NCI-H748 treated with DMSO at 0.1 percent for 48 hours (cell line): ENCODE measurements around the gene TMSB4X.
"Not testable (repeated sequence)": the region's sequence is repeated elsewhere in the genome, so short reads cannot be mapped to it uniquely, and the experiment has no call there.

Source experiments
- DNase-seq: peaks from one replicate; lab custom pipeline; 2025; lab: John Stamatoyannopoulos, UW

TMSB4X gene

DNA sequence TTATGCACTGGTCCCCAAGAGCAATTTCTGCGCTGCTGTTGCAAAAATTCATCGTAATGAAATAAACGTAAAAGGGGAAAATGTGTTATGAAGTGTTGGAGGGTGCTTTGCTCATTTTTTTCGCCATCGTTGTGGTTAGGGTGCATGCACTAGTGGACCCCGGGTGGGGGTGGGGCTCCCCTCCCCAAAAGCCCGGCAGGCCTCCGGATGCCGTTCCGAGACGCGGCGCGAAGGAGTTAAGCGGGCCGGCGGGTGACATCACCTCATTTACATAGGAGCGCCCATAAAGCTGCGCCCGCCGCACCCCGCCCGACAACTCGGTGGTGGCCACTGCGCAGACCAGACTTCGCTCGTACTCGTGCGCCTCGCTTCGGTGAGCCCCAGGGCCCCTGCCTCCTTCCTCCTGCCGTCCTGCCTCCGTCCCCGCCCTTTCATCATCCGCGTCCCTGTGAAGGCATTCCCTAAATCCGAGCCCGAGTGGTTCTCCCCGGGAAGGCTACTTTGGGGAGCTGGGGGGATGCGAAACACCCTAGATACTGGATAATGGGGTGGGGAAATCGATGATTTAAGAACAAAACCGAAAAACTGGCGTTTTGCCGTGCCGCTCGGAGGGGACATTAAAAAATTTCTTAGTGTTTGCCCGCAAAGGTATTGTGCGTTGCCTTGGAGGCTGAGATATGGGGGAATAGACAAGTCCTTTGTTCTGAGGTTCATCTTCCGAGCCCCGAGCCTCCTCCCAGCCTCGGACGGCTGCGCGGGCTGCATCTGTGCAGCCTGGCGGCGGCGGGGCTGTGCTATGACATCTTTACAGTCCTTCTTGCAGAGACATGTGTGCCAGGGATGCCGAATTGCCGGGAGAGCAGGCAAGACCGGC, at the start of gene TMSB4X:
TSS of gene TMSB4X (plus strand) at position 315 of the 874 bp plus-strand sequence.
- DNase-seq = peak; percentile 85

DNA sequence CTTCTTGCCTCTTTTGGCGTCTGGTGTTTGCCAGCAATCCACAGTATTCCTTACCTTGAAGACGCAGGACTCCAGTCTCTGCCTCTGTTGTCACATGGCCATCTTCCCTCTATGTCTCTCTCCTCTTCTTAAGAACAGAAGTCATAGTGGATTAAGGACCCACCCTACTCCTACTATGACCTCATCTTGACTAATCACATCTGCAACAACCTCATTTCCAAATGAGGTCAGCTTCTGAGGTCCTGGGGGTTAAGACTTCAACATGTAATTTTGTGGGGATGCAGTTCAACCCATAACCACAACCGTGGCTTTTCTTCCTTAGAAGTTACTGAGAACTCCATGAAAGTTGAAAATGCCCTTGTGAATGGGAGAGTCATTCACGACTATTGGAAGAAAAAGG, 45.2 kb upstream of the TMSB4X start:
- no peak for DNase-seq

DNA sequence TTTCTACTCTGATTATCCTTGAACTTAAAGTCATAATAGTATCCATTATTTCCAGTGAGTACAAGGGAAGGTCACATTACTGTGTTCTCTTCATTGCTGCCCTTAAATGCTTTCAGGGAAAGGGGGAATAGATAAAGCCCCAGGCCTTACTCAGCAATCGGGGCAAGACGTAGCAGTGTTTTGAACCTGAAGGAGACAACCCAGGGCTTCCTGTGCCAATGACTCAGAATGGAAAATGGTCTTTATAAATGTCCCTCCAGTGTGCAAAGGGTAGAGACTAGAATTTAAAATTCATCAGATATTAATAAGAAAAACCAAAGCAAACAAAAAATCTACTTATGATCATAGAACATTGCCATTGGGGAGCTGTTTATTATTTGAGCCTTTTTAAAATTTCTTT, 44.8 kb upstream of the TMSB4X start:
- no peak for DNase-seq

DNA sequence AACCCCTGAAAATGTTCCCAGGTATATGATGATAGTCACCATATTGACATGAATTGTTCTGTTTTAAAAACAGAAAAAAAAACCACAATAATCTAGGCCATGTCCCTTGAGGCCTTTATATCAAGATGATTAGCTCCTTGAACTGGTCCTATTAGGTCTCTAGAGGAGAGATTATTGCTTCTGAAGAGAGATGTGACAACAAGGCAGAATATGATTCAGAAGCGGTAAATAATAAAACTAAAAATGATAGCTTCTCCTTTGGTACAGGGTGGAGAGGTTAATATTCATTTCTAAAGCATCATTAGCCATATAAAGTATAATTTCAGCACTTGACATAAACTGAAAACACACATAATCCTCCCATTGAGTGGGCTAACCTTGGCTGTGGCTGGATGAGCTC, 42.7 kb upstream of the TMSB4X start:
- no peak for DNase-seq

DNA sequence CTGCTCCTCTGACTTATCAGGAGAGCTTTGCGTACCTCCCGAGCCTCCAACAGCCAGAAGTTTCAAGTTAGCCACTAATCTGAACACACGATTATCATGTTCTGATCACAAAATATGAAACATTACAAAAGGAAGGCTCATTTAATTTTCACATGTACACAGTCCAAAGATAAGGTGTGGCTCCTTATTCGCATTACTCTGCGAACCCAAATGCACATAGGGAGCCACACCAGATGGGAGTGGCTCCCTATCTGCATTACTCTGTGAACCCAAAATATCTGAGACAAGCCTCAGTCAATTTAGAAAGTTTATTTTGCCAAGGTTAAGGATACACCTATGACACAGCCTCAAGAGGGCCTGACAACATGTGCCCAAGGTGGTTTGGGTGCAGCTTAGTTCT, 40.1 kb upstream of the TMSB4X start:
- no peak for DNase-seq

DNA sequence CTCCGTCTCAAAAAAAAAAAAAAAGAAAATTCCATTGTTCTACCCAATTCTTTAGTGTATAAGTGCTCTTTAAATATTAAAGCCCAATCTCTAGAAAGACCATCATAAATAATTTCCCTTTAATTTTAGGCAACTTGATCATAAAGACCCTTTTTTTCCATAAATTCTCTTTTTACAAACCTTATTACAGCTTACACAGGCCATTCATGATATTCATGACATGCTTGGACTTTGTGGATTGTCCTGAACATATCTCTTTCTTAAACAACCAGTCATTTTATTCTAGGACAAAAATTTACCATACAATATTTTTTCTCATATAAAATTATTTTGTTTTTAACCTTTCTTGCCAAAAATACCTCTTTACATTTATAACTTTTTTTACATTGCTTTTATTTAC, 38.0 kb upstream of the TMSB4X start:
- no peak for DNase-seq

DNA sequence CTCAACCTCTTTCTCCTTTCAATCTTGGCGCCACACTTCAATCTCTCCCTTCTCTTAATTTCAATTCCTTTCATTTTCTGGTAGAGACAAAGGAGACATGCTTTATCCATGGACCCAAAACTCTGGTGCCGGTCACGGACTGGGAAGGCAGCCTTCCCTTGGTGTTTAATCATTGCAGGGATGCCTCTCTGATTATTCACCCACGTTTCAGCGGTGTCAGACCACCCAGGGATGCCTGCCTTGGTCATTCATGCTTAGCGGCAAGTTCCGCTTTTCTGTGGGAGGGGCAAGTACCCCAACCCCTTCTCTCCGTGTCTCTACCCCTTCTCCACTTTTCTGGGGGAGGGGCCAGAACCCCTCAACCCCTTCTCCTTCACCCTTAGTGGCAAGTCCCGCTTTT, 34.4 kb upstream of the TMSB4X start:
- DNase-seq = not testable (repeated sequence)

DNA sequence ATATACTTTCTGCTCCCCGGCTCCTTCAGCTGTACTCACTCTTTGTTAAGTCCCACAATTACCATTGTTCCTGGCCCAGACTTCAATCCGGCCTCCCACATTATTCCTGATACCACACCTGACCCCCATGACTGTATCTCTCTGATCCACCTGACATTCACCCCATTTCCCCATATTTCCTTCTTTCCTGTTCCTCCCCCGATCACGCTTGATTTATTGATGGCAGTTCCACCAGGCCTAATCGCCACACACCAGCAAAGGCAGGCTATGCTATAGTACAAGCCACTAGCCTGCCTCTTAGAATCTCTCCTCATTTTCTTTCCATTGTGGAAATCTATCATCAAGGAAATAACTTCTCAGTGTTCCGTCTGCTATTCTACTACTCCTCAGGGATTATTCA, 31.3 kb upstream of the TMSB4X start:
- not testable (repeated sequence) for DNase-seq

DNA sequence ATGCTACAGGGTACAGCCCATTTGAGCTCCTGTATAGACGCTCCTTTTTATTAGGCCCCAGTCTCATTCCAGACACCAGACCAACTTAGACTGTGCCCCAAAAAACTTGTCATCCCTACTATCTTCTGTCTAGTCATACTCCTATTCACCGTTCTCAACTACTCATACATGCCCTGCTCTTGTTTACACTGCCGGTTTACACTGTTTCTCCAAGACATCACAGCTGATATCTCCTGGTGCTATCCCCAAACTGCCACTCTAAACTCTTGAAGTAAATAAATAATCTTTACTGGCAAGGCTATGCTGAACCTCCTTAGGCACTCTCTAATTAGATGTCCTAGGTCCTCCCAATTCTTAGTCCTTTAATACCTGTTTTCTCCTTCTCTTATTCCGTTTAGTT, 30.5 kb upstream of the TMSB4X start:
- not testable (repeated sequence) for DNase-seq

DNA sequence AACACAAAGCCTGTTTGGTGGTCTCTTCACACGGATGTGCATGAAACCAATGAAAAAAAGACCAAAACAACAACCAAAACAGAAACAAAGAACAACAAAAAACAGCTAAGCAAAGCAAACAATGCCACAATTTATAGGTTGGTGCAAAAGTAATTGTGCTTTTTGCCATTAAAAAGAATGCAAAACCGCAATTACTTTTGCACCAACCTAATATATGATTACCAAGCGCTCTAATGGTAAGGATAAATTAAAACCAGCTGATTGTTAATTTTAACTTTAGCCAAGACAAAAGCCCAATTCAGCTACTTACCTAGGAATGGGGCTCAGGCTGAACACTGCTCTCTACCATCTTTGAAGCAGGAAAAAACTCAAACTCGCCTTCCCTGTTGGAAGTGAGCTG, 29.4 kb upstream of the TMSB4X start:
- no peak for DNase-seq

DNA sequence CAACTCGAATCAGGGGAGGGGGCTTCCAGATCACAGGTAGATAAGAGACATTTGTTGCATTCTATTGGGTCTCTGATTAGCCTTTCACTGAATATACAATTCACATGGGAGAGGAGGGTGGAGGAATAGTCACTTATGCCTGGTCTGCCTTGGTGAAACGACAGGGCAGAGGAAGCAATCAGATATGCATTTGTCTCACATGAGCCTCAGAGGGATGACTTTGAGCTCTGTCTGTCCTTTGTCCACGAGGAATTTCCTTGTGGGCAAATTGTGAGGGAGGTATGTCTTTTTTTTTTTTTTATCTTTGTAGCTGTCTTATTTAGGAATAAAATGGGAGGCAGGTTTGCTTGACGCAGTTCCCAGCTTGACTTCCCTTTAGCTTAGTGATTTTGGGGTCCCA, 28.5 kb upstream of the TMSB4X start:
- no peak for DNase-seq

DNA sequence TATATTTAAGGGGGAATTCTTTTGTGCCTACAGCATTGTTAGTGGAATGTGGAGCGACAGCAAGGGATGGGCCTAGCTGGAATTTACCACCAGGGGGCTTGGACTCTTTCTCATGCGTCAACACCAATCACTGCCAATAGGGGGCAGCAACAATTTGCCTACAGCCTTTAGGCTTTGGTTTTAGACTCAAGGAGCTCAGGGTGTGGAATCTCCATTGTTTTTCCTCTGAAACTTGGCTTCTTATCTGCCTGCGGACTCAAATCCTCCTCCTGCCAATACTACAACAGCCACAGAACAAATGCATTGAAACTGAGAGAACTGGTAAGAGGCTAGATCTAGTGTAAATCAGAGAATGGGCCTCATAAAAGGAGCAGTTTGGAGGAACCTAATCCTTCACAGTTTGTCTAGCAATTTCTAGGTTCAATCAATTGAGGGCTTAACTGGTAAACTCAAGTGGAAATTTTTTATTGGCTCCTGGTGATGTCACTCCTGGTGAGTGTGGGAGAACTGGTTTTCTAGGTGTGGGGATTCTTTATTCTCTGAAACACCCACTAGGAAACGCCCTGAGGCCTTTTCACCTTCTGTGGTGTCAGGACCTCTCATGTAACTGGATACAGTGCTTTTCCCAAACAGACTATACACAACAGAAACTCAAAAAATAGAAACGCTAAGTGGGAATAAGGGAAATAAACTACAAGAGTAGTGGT, 27.9 kb upstream of the TMSB4X start:
- DNase-seq = peak; percentile 93

DNA sequence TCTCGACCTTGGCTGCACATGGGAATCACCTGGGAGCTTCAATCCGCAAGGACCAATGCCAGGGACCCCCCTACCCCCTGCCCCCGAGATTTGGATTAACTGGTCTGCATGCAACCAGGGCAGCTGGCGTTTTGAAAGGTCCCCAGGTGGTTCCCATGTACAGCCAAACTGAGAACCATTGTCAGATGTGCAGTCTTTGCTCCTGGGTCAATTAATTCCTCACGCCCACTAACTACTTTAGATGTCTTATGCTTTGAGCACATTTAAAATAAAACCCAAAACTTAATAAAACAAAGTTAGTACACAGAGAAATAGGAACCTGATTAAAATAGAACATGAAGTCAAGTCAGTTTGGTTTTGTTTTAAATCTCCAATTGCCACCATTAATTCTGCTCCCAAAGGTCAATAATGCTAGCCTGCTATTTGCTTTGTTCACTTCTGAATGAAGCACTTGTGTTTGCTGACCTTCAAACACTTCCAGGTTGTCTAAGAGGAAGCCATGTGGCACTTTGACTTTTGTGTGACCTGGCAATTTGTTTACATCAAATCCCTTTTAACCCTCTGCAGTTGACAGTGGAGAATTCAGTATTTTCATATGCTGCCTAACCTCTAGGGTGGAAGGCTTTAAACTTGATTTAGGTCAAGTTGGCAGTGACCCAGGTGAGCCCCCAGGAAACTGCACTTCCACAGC, 27.2 kb upstream of the TMSB4X start:
- peak; percentile 48 for DNase-seq

DNA sequence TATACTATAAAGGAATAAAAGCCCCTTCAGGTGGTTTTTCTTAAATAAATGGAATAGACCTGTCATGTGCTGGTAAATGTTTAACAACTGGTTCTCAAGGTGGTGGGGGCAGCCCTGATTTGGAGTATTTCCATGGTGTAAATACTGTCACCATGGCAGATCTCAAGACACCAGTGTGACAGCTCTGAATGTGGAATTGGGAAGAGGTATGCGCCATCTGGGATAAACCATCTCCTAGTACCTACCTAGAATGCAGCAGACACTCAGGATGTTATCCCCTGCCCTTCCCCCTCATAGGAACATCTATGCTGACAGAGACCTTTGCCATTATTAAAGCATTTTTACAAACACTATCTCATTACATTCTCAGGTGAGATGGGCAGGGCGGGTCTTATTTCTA, 26.4 kb upstream of the TMSB4X start:
- DNase-seq = no peak

DNA sequence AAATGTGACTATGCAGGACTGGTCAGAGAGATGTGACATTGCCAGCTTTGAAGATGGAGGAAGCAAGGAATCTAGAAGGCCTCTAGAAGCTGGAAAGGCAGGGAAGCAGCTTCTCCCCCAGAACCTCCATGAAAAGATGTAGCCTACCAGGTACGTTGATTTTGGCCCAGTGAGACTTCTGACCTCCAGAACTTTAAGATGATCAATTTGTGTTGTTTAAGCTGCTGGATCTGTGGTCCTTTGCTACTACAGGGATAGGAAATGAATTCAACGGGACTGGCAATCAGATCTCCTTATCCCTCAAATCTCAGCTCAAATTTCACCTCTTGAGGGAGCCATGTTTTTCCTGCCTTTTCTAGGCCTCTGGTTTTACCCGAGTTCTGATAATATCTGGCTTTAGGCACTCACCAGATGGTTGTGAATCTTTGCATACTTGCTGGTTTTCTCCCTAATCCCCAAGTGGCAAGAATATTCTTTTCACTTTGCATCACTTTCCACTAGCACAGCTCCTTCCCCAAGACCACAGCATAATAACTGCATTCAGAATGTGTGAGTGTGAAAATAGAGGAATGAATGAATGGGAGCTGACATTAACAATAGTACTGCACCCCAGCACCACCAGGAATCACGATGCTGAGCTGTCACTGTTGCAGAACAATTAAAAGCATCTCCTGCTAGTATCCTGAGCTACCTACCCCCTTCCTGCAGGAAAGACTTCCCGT, 25.5 kb upstream of the TMSB4X start:
- DNase-seq = no peak

DNA sequence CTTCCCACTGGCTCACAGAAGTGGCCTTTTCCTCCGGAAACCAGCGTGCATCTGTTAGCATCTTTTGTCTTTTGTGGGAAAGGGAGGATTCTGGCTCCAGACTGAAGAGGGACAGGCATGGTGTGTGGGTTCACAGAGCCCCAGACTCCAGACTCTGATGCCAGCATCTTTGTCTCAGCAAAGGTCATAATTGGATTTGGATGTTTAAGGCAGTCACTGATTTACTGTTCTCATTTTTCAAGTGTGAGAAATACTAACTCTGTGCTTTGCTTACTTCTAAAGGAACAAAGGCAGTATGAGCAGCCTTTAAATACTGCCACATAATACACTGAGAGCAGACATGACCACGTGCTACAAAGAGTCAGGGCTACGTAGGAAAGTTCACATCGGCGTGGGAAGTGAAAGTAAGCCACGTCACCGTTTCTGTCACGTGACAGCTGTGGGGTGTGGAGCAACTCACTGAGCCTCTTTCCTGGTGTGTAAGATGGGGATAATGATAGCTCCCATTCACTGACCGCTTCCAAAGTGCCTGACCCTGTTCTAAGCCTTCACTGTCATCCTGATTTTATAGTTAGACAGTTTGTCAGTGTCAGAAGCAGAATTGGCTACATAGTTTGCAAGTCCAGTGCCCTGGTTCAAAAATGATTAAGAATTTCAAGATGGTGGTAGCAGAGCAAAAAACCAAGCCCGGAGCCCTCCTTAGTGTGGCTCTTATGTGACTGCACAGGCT, 24.8 kb upstream of the TMSB4X start:
- no peak for DNase-seq

DNA sequence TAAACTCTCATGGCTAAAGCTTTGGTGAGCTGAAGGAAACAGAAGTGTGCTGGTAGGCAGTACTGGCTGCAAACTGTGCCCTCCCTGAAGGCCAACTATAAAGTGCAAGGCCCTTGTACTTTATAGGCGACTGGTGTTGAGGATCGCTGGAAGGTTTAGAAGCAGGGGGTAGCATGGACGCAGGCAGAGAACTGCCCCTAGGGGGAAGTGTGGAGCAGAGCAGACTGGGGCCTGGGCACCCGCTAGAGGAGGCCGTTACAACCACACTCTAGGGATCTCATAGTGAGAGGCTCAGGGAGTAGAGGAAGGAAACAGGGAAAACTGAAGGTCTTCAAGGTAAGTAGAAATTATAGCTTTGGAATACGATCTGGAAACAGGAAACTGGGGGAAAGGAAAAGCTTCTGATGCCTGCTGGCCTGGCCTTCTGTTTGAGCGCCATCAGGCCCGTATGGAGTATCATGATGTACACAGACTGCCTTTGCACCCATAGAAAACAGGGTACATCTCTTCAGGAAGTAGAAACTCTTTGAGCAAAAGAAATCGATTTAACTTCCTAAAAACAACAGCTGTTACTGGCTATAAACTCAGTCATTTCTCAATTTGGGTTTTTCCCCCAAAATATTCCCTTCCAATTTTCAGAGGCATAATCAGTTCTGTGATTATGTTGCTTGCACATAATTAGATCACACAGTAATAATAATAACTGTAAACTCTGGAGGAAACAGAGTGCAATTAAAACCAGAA, 23.9 kb upstream of the TMSB4X start:
- DNase-seq = no peak

DNA sequence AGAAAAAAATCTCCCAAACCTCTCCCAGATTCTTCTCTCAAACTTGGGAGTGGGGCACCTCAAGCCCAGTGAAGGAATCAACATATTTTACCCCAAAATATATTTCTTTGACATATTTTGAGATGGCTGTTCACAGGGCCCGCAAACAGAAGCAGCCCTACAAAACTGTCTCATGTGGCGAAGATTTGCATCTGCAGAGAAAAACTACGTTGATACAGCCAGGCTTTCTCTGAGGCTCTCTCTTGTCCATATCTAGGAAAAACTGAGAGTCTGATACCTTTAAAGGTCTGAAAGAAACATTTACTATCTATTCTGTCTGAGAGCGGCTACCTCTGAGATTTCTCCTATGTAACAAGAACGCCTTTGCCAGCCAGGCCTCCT, 23.3 kb upstream of the TMSB4X start:
- DNase-seq = no peak

DNA sequence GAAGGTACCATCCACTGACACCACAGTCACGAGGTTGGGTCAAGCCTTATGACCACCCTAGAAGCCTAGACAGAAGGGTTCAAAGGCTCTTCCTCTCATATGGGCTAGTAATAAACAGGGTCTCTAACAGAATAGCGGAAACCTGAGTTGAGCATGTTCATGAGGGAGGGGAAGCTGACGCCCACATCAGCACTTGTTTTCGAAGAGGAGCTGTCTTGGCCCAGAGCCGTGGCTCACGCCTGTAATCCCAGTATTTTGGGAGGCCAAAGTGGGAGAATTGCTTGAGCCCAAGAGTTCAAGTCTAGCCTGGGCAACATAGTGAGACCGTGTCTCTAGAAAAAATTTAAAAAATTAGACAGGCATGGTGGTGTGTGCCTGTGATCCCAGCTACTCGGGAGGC, 21.5 kb upstream of the TMSB4X start:
- DNase-seq = no peak

DNA sequence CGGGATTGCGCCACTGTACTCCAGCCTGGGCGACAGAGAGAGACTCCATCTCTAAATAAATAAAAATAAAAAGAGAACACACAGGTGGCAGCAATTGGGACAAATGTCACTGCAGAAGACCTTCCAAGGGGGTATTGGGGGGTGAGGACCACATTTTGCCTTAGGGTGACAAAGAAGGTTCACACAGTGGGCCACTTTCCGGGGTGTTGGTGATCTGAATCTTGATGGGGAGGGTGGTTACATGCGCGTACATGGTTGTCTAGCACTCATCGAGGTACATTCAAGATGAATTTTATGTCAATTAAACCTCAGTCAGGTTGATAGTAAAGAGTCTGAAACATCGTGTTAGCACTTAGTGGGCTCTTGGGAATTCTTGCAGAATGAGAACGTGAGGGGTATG, 20.5 kb upstream of the TMSB4X start:
- DNase-seq = no peak

DNA sequence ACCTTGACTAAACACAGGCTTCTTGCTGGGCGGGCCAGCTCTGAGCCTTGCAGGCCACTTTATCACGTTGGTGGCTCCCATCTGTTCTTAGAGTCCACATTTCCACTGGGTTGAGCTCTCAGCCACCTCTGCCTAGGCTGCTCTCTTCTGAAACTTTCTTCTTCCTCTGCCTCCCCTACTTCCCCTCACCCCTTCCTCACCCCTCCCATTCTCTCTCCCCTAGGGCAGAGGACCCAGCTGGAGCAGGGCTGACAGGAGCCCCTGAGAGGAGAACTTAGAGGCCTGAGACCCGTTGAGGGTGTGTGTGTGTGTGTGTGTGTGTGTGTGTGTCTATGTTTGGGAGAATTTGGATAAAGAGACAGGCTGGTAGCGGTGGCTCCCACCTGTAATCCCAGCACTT, 19.9 kb upstream of the TMSB4X start:
- DNase-seq = no peak
